ENCODE results near the gene ZXDC.

DNA sequence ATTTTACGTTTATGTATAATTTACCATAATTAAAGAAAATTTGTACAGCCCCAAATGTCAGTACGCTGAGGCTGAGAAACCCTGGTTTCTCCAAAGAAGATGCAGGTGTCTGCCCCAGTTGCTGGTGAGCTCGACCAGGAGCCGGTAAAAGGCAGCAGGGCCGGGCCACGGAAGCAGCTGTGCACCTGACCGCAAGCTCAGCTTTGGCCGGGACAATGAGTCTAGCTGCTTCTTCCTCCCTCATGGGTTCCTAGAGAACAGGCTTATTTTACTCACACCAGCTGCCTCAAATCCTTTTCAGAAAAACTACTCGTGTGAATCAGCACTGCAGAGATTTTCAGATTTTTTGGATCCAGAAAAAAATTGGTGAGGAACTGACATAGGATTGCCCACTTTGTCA, 18.0 kb upstream of the ZXDC start:
- no peak for TF ChIP-seq POLR2A (IDR thresholded peaks at IDR 0.05)
- TF ChIP-seq, protein P1, sequence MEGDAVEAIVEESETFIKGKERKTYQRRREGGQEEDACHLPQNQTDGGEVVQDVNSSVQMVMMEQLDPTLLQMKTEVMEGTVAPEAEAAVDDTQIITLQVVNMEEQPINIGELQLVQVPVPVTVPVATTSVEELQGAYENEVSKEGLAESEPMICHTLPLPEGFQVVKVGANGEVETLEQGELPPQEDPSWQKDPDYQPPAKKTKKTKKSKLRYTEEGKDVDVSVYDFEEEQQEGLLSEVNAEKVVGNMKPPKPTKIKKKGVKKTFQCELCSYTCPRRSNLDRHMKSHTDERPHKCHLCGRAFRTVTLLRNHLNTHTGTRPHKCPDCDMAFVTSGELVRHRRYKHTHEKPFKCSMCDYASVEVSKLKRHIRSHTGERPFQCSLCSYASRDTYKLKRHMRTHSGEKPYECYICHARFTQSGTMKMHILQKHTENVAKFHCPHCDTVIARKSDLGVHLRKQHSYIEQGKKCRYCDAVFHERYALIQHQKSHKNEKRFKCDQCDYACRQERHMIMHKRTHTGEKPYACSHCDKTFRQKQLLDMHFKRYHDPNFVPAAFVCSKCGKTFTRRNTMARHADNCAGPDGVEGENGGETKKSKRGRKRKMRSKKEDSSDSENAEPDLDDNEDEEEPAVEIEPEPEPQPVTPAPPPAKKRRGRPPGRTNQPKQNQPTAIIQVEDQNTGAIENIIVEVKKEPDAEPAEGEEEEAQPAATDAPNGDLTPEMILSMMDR (IDR thresholded peaks at IDR 0.05), result no peak
